SJSA1 (cell line): Measurements from ENCODE around the gene TOM1L1. TPM values are rescaled to one million over a fixed set of nuclear protein-coding genes. Genes with fewer than 3 reads are reported as not detected.

Experiments
- DNase-seq, 2 experiments: peaks; one replicate each; pipeline ENCODE4 v3.0.0-alpha.2; 2015 to 2020; ENCODE audit warnings: low spot score in 2 of 2, low read depth in 1 of 2
- H3K27ac ChIP-seq: fragments of 250-450 bp; sonication (Bioruptor Pico); 2 replicates; pipeline ENCODE4 v1.5.1; 2020; ENCODE audit warnings: mild to moderate bottlenecking, moderate library complexity
- H3K27me3 ChIP-seq: fragments of 250-450 bp; sonication (Bioruptor Pico); replicated peaks from 2 replicates; pipeline ENCODE4 v1.5.1; 2020; ENCODE audit warnings: mild to moderate bottlenecking, moderate library complexity
- H3K36me3 ChIP-seq: fragments of 250-450 bp; sonication (Bioruptor Pico); 2 replicates; pipeline ENCODE4 v1.5.1; 2020; ENCODE audit warnings: mild to moderate bottlenecking
- H3K4me1 ChIP-seq: fragments of 250-450 bp; sonication (Bioruptor Pico); replicated peaks from 2 replicates; pipeline ENCODE4 v1.6.1; 2021; ENCODE audit warnings: mild to moderate bottlenecking
- H3K4me3 ChIP-seq: fragments of 250-450 bp; sonication (Bioruptor Pico); 2 replicates; pipeline ENCODE4 v1.5.1; 2020; ENCODE audit warnings: mild to moderate bottlenecking
- H3K9me3 ChIP-seq: fragments of 250-450 bp; sonication (Bioruptor Pico); replicated peaks from 2 replicates; pipeline ENCODE4 v1.5.1; 2020; ENCODE audit warnings: mild to moderate bottlenecking
- total RNA-seq: library from RNA; depleted of rRNA; stranded (reverse); fragments of >200 nt; shearing (Covaris generic); gene quantifications from 2 replicates; pipeline ENCODE4 v1.2.3, GENCODE V29; 2014

TOM1L1 gene
- total RNA-seq, 1 experiment from 2014 or later, result 49.3 TPM

GRCh38 chr17:54903375-54903774, 2.7 kb downstream of the TOM1L1 start:
- H3K27me3 ChIP-seq, result 0 out of 2 replicates have a peak, but pooled peaks cover 3% of the 10 kb centered on the region
- no peak for DNase-seq
- peaks cover 27% of the 10 kb centered on the region for H3K36me3 ChIP-seq
- no peak overlapping the region for H3K27ac ChIP-seq
- H3K9me3 ChIP-seq, result no peaks in the 10 kb centered on the region
- H3K4me3 ChIP-seq, result no peak overlapping the region
- H3K4me1 ChIP-seq, result peaks cover 12% of the 10 kb centered on the region

GRCh38 chr17:54906683-54907082, 6.0 kb downstream of the TOM1L1 start:
- Histone ChIP-seq H3K9me3 (no peaks in the 10 kb centered on the region), H3K27ac (no peak overlapping the region), H3K27me3 (no peaks in the 10 kb centered on the region), H3K4me1 (peaks cover 2% of the 10 kb centered on the region; the same call in 1 of the 2 replicates), H3K4me3 (no peak overlapping the region), H3K36me3 (peaks cover 37% of the 10 kb centered on the region)
- DNase-seq, result no peak

DNA sequence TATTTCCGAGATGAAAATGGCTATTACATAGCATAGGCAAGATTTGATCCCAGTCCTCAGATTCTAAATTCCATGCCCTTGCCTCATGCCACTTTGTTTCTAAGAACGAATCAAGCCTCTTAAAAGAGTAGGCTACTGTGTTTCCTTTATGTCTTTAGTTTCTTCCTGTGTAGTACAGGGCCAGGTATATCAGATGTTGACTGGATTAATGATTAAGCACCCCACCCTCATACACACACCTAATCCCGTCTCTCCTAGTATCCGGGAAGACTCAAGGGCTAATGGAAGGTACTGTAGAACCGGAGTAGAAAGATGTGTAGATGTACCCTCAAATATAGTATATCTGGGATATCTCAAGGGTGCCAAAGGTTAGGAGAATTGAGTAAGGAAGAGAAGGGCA, 6.7 kb downstream of the TOM1L1 start:
- Histone ChIP-seq H3K27ac (no peak overlapping the region), H3K4me3 (no peak overlapping the region), H3K4me1 (no peaks in the 10 kb centered on the region), H3K9me3 (no peaks in the 10 kb centered on the region), H3K36me3 (peaks cover 43% of the 10 kb centered on the region), H3K27me3 (no peaks in the 10 kb centered on the region)
- DNase-seq, result no peak

DNA sequence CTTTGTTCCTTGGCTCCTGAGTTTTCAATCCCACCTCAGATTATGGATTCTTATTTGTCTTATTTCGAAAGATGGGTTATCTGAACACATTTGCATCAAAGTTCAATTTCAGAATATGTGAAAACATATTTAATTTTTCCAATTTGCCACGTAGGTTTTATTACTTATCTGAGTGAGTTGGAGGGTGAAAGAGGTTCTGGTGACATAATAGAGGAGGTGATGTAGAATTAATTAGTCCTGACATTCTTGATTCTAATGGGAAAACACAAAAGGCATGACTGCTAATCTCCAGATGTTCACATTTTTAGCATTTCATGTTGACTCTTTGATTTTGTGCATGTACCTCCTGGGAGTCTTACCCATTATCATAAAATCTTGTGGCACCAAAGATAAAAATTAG, 9.1 kb downstream of the TOM1L1 start:
- H3K27ac ChIP-seq, result no peak overlapping the region
- no peak overlapping the region for H3K4me3 ChIP-seq
- DNase-seq, result no peak
- H3K4me1 ChIP-seq, result no peaks in the 10 kb centered on the region
- H3K36me3 ChIP-seq, result peaks cover 62% of the 10 kb centered on the region
- H3K27me3 ChIP-seq, result no peaks in the 10 kb centered on the region
- H3K9me3 ChIP-seq, result no peaks in the 10 kb centered on the region

- H3K9me3 ChIP-seq, result peaks cover 6% of the 10 kb centered on the region; the same call in 1 of the 2 replicates
- no peak overlapping the region for H3K4me3 ChIP-seq
- no peaks in the 10 kb centered on the region for H3K4me1 ChIP-seq
- H3K27me3 ChIP-seq, result no peaks in the 10 kb centered on the region
- H3K27ac ChIP-seq, result no peak overlapping the region
- no peak for DNase-seq
- H3K36me3 ChIP-seq, result peaks cover 85% of the 10 kb centered on the region
These were observed 16.1 kb downstream of the TOM1L1 start for GRCh38 chr17:54916721-54917120.

- Histone ChIP-seq H3K4me3 (no peak overlapping the region), H3K9me3 (peaks cover 6% of the 10 kb centered on the region; the same call in 1 of the 2 replicates), H3K36me3 (peaks cover 67% of the 10 kb centered on the region), H3K27ac (no peak overlapping the region), H3K4me1 (no peaks in the 10 kb centered on the region), H3K27me3 (no peaks in the 10 kb centered on the region)
- no peak for DNase-seq
These were observed 18.8 kb downstream of the TOM1L1 start for GRCh38 chr17:54919425-54919824.

- Histone ChIP-seq H3K4me1 (no peaks in the 10 kb centered on the region), H3K27me3 (no peaks in the 10 kb centered on the region), H3K27ac (no peak overlapping the region), H3K4me3 (no peak overlapping the region), H3K36me3 (peaks cover 62% of the 10 kb centered on the region), H3K9me3 (peaks cover 6% of the 10 kb centered on the region; the same call in 1 of the 2 replicates)
- DNase-seq, result no peak
These were observed 20.2 kb downstream of the TOM1L1 start for GRCh38 chr17:54920819-54921218.

- H3K4me3 ChIP-seq, result no peak overlapping the region
- H3K36me3 ChIP-seq, result peaks cover 40% of the 10 kb centered on the region
- peaks cover 8% of the 10 kb centered on the region; the same call in 1 of the 2 replicates for H3K4me1 ChIP-seq
- no peaks in the 10 kb centered on the region for H3K27me3 ChIP-seq
- DNase-seq, result no peak
- no peak overlapping the region for H3K27ac ChIP-seq
- H3K9me3 ChIP-seq, result no peaks in the 10 kb centered on the region
These were observed 23.8 kb downstream of the TOM1L1 start for GRCh38 chr17:54924405-54924804.

DNA sequence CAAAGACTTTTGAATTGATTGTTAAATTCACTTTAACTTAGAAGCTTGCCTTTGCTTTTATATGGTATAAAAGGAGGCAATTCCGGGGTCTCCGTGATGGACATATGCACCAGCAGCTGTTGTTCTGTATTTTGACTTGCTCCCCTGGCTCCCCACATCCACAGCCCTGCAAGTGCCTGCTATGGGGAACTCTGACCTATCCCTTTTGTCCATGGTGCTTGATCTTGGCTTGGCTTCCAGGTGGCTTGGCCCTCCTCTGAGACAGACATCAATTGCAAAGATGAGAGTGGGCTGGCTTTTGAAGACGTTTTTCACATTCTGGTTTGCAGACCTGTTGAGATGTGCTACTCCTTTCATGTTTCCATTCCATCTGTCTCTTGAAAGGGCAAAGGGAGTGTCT, 26.9 kb downstream of the TOM1L1 start:
- no peaks in the 10 kb centered on the region for H3K27me3 ChIP-seq
- H3K36me3 ChIP-seq, result peaks cover 40% of the 10 kb centered on the region
- peaks cover 12% of the 10 kb centered on the region for H3K4me1 ChIP-seq
- no peaks in the 10 kb centered on the region for H3K9me3 ChIP-seq
- H3K4me3 ChIP-seq, result no peak overlapping the region
- no peak overlapping the region for H3K27ac ChIP-seq
- DNase-seq, result no peak

DNA sequence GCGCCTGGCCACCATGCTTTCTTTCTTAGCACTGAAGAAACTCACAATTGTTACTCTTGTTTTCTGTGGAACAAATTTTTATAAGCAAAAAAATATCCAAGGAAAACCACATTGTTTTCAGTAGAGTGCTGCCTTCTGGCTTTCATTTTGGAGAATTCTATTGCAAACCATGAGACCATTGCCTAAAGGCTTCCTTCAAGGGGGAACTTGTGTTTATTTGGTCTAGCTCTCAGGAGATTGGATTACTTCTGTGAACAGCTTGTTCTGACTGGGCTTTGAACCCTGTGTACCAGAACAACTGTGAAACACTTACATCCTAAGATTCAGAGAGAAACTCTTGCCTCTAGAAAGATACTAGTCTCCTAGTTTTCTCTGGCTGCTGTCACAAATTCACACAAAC, 32.1 kb downstream of the TOM1L1 start:
- Histone ChIP-seq H3K4me3 (no peak overlapping the region), H3K27ac (peak overlapping the region; percentile 21; the same call in 1 of the 2 replicates), H3K4me1 (peaks cover 47% of the 10 kb centered on the region), H3K36me3 (peaks cover 60% of the 10 kb centered on the region), H3K9me3 (no peaks in the 10 kb centered on the region), H3K27me3 (no peaks in the 10 kb centered on the region)
- peak in 1 of 2 experiments; percentile 68 for DNase-seq

- Histone ChIP-seq H3K4me3 (no peak overlapping the region), H3K9me3 (no peaks in the 10 kb centered on the region), H3K4me1 (peaks cover 41% of the 10 kb centered on the region), H3K27ac (no peak overlapping the region), H3K27me3 (no peaks in the 10 kb centered on the region), H3K36me3 (peaks cover 63% of the 10 kb centered on the region)
- no peak for DNase-seq
These were observed 33.3 kb downstream of the TOM1L1 start for GRCh38 chr17:54933921-54934320.

DNA sequence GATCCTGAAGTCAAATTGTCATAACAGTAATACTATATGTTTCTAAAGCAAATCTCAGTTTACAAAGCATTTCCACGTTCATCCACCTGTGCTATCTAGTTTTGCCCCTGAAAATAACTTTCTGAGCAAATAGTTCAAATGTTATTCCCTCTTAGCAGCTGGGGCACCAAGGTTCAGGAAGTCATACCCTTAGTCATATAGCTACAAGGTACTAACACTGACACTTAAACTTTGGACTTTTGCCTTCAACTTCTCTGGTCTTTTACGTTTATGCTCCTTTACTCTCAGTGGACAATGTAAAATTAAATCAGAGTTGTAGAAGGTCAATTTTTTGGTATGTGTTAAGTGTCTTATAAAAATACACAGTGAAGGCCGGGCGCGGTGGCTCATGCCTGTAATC, 34.8 kb downstream of the TOM1L1 start:
- Histone ChIP-seq H3K36me3 (peaks cover 70% of the 10 kb centered on the region), H3K9me3 (no peaks in the 10 kb centered on the region), H3K4me3 (no peak overlapping the region), H3K27ac (no peak overlapping the region), H3K27me3 (no peaks in the 10 kb centered on the region), H3K4me1 (peaks cover 39% of the 10 kb centered on the region)
- DNase-seq, result no peak

GRCh38 chr17:54937018-54937417, 36.4 kb downstream of the TOM1L1 start:
- H3K4me1 ChIP-seq, result peaks cover 39% of the 10 kb centered on the region
- H3K27me3 ChIP-seq, result no peaks in the 10 kb centered on the region
- H3K36me3 ChIP-seq, result peaks cover 75% of the 10 kb centered on the region
- DNase-seq, result peak in 1 of 2 experiments; percentile 26
- no peak overlapping the region for H3K27ac ChIP-seq
- H3K4me3 ChIP-seq, result no peak overlapping the region
- H3K9me3 ChIP-seq, result no peaks in the 10 kb centered on the region

DNA sequence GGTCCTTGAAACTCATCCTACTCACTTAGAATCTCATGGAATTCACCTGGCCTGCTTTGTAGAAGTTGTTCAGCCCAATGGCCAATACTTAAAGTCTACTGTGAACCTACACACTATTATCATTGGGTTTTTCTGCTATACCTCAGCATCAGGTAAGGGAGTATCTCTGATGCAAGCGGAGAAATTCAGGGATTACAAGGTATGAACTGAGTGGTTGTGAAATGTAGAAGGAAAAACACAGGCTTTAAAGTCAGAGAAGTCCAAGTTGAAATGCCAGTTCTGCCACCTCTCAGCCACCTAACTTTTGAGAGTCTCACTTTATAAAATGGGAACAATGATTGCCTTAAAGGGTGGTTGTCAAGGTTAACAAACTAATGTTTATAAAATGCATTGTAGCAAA, 36.8 kb downstream of the TOM1L1 start:
- H3K36me3 ChIP-seq, result peaks cover 73% of the 10 kb centered on the region
- no peak for DNase-seq
- peaks cover 35% of the 10 kb centered on the region for H3K4me1 ChIP-seq
- no peaks in the 10 kb centered on the region for H3K9me3 ChIP-seq
- no peaks in the 10 kb centered on the region for H3K27me3 ChIP-seq
- no peak overlapping the region for H3K27ac ChIP-seq
- H3K4me3 ChIP-seq, result no peak overlapping the region

DNA sequence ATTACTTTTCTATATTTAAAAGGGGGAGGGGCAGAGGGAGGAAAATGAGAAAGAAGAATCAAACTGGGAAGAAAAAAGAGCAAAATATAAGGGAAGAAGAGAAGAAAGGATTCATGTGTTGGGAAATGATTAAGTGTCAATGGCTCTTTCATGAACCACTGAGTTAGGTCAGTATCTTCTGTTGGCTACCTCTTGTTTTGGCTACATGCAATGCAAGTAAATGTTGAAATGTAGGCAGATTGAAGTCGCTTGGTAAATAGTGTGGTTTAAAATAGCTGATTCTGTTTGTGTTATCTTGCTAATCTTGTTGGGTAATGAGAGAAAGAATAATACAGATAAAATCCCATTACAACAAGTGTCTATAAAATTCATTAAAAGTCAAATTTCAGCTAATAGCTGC, 40.6 kb downstream of the TOM1L1 start:
- Histone ChIP-seq H3K27ac (no peak overlapping the region), H3K27me3 (no peaks in the 10 kb centered on the region), H3K4me1 (peaks cover 37% of the 10 kb centered on the region), H3K36me3 (peaks cover 42% of the 10 kb centered on the region), H3K9me3 (no peaks in the 10 kb centered on the region), H3K4me3 (no peak overlapping the region)
- no peak for DNase-seq
